ENCODE data around the gene PNMA6F. TPM values are rescaled to one million over a fixed set of nuclear protein-coding genes. Genes with fewer than 3 reads are reported as not detected.
A peak's percentile ranks its signal among the peaks of the same experiment; 100 is the strongest.
"Not testable (repeated sequence)": the region's sequence is repeated elsewhere in the genome, so short reads cannot be mapped to it uniquely, and the experiment has no call there.

Gene PNMA6F
- total RNA-seq, 1 donor from 2014 or later: not detected

DNA sequence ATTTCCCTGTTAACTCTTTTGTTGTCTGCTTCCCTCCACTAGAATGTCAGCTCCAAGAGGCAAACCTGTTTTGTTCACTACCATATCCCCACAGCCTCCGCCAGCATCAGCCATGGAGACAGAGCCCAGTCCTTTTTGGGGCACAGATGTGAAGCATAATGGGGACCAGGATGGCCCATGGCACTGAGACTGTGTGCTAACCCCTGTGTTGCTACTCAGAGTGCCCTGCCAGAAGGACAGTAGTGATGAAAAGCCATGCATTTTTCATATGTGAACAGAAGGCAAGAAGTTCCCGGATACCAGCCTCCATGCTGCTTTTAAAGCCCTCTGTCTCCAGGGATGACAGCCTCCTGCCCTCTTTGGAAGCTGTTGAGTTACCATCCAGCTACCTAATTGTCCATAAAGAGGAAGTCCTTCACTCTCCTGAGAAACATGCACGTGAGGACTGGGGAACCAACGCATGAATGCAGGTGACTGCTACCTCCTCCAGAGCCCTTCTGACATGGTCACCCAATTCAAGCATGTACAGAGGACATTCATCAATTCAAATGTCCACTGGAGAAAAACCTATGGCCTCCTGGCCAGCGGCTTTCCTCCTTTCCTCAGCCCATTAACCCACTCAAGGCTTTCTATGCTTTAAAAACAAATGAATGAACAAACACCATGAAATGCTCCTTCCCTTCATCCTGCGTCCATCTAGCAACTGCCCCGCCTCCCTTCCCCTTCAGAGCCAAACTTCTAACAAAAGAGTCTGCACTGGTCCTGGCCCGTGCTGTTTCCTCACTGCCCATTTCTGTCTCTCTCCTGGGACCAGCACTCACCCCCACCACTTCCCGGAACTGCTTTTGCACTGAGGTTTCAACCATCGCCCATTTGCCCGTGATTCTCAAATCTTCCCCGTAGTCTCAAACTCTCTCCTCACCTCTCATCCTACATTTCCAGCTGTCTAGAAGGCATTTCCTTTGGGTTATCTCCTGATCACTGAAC, 18.0 kb downstream of the PNMA6F start:
- Mint-ChIP-seq H3K27ac (ENCODE audit: unreplicated experiment) (no peak overlapping the region), H3K4me3 (ENCODE audit: unreplicated experiment) (no peak overlapping the region), H3K9me3 (ENCODE audit: unreplicated experiment) (peaks cover 4% of the 10 kb centered on the region), H3K4me1 (ENCODE audit: unreplicated experiment) (no peaks in the 10 kb centered on the region), H3K36me3 (ENCODE audit: unreplicated experiment) (no peaks in the 10 kb centered on the region), H3K27me3 (ENCODE audit: unreplicated experiment) (peaks cover 13% of the 10 kb centered on the region)
- TF ChIP-seq, protein P1, sequence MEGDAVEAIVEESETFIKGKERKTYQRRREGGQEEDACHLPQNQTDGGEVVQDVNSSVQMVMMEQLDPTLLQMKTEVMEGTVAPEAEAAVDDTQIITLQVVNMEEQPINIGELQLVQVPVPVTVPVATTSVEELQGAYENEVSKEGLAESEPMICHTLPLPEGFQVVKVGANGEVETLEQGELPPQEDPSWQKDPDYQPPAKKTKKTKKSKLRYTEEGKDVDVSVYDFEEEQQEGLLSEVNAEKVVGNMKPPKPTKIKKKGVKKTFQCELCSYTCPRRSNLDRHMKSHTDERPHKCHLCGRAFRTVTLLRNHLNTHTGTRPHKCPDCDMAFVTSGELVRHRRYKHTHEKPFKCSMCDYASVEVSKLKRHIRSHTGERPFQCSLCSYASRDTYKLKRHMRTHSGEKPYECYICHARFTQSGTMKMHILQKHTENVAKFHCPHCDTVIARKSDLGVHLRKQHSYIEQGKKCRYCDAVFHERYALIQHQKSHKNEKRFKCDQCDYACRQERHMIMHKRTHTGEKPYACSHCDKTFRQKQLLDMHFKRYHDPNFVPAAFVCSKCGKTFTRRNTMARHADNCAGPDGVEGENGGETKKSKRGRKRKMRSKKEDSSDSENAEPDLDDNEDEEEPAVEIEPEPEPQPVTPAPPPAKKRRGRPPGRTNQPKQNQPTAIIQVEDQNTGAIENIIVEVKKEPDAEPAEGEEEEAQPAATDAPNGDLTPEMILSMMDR (IDR thresholded peaks at IDR 0.05): no peak
- DNase-seq (ENCODE audit: extremely low spot score, unreplicated experiment): peak; percentile 64

DNA sequence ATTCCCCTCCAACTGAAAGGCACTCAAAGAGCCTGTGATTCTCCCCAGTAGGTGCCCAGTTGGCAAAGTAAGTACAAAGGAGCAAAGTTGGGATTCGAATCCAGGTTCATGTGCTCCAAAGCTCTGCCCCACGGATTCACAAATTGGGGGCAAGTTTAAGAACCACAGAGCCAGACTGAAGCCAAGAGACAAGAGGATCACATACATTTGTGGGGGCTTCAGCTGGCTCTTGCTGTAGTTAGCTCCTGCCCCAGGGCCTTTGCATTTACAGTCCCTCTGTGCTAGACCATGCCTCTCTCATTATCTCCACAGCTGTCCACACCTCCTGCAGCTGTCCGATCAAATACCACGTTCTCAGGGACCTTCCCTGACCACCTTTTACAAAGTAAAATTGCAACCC, 18.8 kb downstream of the PNMA6F start:
- Mint-ChIP-seq H3K36me3 (ENCODE audit: unreplicated experiment) (no peaks in the 10 kb centered on the region), H3K27ac (ENCODE audit: unreplicated experiment) (no peak overlapping the region), H3K4me1 (ENCODE audit: unreplicated experiment) (no peaks in the 10 kb centered on the region), H3K4me3 (ENCODE audit: unreplicated experiment) (no peak overlapping the region), H3K27me3 (ENCODE audit: unreplicated experiment) (peaks cover 19% of the 10 kb centered on the region), H3K9me3 (ENCODE audit: unreplicated experiment) (peaks cover 4% of the 10 kb centered on the region)
- peak; percentile 57 for DNase-seq (ENCODE audit: extremely low spot score, unreplicated experiment)
- TF ChIP-seq, protein P1 (IDR thresholded peaks at IDR 0.05): no peak

DNA sequence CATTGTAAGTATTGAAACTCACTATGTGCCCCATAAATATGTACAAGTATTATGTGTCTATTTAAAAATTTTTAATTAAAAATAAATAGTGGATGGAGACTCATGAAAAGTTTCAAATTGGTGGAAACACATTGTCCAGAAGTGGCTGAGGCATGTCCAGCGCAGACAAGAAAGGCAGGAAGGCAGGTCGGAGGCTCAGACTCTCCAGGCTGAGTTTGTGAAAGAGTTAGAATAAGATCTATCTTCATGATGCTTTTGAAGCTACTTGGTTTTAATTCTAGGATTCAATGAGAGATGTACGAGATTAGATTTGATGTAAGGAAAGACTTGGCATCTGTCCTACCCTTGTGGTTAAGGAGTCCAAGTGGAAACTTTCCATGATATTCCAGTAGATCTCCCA, 19.8 kb downstream of the PNMA6F start:
- Mint-ChIP-seq H3K27me3 (ENCODE audit: unreplicated experiment) (peaks cover 19% of the 10 kb centered on the region), H3K9me3 (ENCODE audit: unreplicated experiment) (peaks cover 4% of the 10 kb centered on the region), H3K4me1 (ENCODE audit: unreplicated experiment) (no peaks in the 10 kb centered on the region), H3K4me3 (ENCODE audit: unreplicated experiment) (no peak overlapping the region), H3K27ac (ENCODE audit: unreplicated experiment) (no peak overlapping the region), H3K36me3 (ENCODE audit: unreplicated experiment) (no peaks in the 10 kb centered on the region)
- DNase-seq (ENCODE audit: extremely low spot score, unreplicated experiment): no peak
- TF ChIP-seq, protein P1 (IDR thresholded peaks at IDR 0.05): no peak

DNA sequence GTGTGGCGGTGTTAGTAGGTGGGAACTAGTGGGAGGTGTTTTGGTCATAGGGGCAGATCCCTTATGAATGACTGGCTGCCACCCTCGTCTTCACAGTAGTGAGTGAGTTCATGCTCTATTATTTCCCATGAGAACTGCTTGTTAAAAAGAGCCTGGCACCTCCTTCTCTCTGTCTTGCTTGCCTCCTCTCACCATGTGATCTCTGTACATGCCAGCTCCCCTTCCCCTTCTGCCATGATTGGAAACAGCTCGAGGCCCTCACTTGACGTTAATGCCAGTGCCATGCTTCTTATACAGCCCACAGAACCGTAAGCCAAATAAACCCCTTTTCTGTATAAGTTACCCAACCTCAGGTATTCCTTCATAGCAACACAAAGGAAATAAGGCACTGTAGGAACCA, 21.7 kb downstream of the PNMA6F start:
- no peak for DNase-seq (ENCODE audit: extremely low spot score, unreplicated experiment)
- Mint-ChIP-seq H3K4me3 (ENCODE audit: unreplicated experiment) (no peak overlapping the region), H3K27ac (ENCODE audit: unreplicated experiment) (no peak overlapping the region), H3K4me1 (ENCODE audit: unreplicated experiment) (no peaks in the 10 kb centered on the region), H3K27me3 (ENCODE audit: unreplicated experiment) (peaks cover 22% of the 10 kb centered on the region), H3K9me3 (ENCODE audit: unreplicated experiment) (peaks cover 4% of the 10 kb centered on the region), H3K36me3 (ENCODE audit: unreplicated experiment) (no peaks in the 10 kb centered on the region)
- TF ChIP-seq, protein P1 (IDR thresholded peaks at IDR 0.05): no peak

DNA sequence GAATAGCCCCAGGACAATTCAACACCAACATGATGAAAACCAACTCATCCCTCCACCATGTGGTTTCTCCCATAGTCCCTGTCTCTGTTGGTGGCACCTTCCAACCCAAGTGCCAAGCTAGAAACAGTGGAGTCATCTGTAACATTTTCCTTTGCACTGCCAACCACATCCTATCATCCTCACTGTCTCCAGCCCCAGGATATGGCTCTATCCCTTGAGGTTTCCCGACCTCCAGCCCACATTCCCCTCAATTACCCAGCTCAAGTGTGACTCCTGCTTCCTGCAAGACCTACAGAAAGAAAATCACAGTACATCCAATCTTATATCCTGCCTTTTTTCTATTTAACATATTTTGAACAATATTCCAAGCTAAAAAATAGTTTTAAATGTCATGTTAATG, 24.2 kb downstream of the PNMA6F start:
- DNase-seq (ENCODE audit: extremely low spot score, unreplicated experiment): no peak
- TF ChIP-seq, protein P1 (IDR thresholded peaks at IDR 0.05): no peak
- Mint-ChIP-seq H3K27me3 (ENCODE audit: unreplicated experiment) (peaks cover 15% of the 10 kb centered on the region), H3K4me3 (ENCODE audit: unreplicated experiment) (no peak overlapping the region), H3K4me1 (ENCODE audit: unreplicated experiment) (no peaks in the 10 kb centered on the region), H3K27ac (ENCODE audit: unreplicated experiment) (no peak overlapping the region), H3K36me3 (ENCODE audit: unreplicated experiment) (no peaks in the 10 kb centered on the region), H3K9me3 (ENCODE audit: unreplicated experiment) (peaks cover 10% of the 10 kb centered on the region)

DNA sequence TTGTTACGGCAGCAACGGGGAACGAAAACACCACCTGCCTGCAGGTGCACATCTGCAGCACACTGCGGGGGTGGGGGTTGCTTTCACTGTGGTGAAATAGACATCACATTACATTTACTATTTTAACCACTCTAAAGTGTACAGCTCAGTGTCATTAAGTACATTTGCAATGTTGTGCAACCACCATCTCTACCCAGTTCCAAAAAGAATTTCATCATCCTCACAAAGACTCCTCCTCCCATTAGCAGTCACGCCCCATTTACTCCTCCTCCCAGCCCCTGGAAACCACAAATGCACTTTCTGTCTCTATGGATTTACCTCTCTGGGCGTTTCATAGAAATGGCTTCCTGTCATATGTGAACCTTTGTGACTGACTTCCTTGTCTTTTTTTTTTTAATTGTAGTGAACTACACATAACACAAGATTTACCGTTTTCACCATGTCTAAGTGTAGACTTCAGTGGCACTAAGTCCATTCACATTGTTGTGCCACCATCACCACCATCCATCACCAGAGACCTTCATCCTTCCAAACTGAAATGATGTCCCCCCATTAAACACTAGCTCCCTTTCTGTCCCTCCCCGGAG, 28.0 kb downstream of the PNMA6F start:
- not testable (repeated sequence) for H3K4me3 Mint-ChIP-seq (ENCODE audit: unreplicated experiment); H3K27ac Mint-ChIP-seq (ENCODE audit: unreplicated experiment); H3K9me3 Mint-ChIP-seq (ENCODE audit: unreplicated experiment); H3K27me3 Mint-ChIP-seq (ENCODE audit: unreplicated experiment); DNase-seq (ENCODE audit: extremely low spot score, unreplicated experiment); H3K36me3 Mint-ChIP-seq (ENCODE audit: unreplicated experiment); H3K4me1 Mint-ChIP-seq (ENCODE audit: unreplicated experiment)

DNA sequence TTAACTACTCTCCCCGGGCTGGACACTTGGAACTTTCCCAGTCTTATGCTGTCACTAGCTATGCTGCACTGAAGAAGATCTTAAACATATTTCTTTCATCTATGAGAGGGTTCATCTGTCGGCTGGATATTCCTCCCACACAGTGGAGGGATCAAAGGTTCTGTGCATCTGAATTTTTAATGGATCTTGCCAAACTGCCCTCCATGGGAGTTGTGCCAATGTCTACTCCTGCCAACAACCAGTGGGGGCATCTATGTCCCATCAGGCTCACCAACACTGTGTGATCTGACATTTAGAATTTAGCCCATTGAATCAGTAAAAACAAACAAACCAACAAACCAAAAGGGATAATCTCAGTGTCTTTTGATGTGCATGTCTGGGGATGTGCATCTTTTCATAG, 32.8 kb downstream of the PNMA6F start:
- H3K36me3 Mint-ChIP-seq (ENCODE audit: unreplicated experiment); H3K27ac Mint-ChIP-seq (ENCODE audit: unreplicated experiment); H3K4me1 Mint-ChIP-seq (ENCODE audit: unreplicated experiment); H3K27me3 Mint-ChIP-seq (ENCODE audit: unreplicated experiment); H3K9me3 Mint-ChIP-seq (ENCODE audit: unreplicated experiment); H3K4me3 Mint-ChIP-seq (ENCODE audit: unreplicated experiment); DNase-seq (ENCODE audit: extremely low spot score, unreplicated experiment): not testable (repeated sequence)
